KG1 (cell line): Measurements from ENCODE around the gene SLC18A2.
"Not testable (repeated sequence)": the region's sequence is repeated elsewhere in the genome, so short reads cannot be mapped to it uniquely, and the experiment has no call there.

Experiments used
- DNase-seq: peaks from one replicate; lab custom pipeline; 2025; lab: John Stamatoyannopoulos, UW

The SLC18A2 gene

DNA sequence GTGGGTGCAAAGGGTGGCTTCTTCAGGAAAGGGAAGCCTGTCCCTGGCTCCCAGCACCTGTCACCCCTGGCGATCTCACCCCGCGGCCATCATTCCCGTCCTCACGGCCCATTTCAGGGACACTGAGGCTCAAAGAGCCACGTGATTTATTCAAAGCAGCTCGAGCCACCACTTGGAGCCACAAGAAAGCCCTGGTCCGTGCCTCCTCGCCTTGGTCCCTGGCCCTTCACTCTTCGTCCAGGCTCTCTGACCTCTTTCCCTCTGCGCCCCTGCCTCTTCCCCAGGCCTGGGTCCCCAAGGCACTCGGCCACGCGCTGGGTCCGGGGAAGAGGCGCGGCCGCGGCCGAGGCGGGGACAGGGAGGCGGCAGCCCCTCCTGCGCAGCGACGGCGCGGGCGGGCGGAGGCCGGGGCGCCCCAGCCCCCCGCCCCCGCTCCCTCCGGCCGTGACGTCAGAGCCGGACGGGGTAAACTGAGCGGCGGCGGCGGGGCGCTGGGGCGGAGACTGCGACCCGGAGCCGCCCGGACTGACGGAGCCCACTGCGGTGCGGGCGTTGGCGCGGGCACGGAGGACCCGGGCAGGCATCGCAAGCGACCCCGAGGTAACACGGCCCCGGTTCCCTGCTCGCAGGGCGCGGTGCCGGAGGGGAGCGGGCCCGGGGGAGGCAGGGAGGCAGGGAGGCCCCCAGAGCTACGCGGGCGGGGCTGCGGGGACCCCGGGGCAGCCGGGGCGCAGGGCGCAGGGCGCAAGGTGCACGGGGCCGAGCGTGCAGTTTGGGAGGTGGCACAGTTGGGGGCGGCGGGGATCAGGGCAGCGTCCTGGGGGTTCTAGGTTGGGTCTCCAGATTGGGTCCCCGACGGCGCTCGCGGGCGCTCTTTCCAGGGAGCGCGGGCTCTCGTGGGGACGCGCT lies at the start of gene SLC18A2:
SLC18A2 (plus strand) TSS at position 494 of the 909 bp plus-strand sequence. CDS start 580 bp downstream, outside the sequence.
- no peak for DNase-seq

- DNase-seq: no peak
These were observed 43.7 kb upstream of the SLC18A2 start, which contains the start of gene KCNK18 for GRCh38 chr10:117197189-117197588. TSS of gene KCNK18 (plus strand) at chr10:117197489. CDS start at chr10:117197489, 0 bp downstream.

- no peak for DNase-seq
These were observed 42.8 kb upstream of the SLC18A2 start for GRCh38 chr10:117198088-117198487.

GRCh38 chr10:117201826-117202225 lies 39.1 kb upstream of the SLC18A2 start:
- no peak for DNase-seq

DNA sequence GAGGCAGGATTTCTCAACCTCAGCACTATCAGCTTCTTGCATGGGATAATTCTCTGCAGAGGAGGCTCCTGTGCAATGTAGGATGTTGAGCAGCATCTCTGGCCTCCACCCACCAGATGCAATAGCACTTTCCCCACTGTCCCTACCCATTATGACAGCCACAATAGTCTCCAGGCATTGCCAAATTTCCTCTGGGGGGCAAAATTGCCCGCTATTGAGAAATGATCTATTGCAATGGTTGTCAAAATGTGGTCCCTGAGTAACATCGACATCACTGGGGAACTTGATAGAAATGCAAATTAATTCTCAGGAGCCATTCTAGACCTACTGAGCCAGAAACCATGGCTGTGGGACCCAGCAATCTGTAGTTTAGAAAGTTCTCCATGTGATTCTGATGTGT lies 36.6 kb upstream of the SLC18A2 start:
- no peak for DNase-seq

- no peak for DNase-seq
These were observed 28.7 kb upstream of the SLC18A2 start for GRCh38 chr10:117212176-117212575.

DNA sequence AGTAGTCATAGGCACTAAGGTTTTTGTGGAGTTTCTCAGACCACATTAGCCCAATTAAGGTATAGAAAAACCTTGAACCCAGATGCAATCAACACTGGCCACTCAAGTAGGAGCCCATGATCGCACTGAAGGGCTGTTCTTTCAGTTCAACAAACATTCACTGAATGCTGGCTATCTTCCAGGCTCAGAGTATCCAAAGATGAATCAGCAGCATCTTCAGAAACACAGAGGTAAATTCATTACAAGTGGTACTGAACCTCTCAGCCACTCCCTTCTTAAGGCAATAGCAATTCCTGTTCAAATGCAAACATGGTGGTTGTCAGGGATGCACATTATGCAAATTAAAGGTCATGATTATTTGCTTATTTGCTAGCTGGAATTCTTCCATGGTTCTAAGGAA lies 26.5 kb upstream of the SLC18A2 start:
- DNase-seq: no peak

- DNase-seq: no peak
These were observed 25.8 kb upstream of the SLC18A2 start for GRCh38 chr10:117215079-117215478.

DNA sequence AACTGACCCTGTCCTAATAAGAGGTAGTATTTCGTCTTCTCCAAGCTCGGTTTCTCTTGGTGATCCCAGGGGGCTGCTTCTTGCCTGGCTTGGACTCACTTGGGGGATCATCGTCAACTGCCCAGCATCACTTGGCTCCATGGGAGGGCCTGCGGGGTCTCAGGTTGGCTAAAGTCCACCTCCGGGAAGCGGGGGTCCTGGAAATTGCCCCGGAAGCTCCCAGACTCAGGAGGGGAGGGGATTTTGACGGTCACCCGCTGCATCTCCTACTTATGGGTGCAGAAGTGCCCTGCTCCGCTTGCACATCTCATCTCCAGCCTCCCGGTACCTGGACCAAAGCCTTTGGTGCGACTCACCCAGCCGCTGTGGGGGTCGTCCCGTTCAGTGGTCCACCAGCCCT lies 24.9 kb upstream of the SLC18A2 start:
- no peak for DNase-seq

GRCh38 chr10:117216611-117217195 lies 24.2 kb upstream of the SLC18A2 start:
- peak; percentile 38 for DNase-seq

- no peak for DNase-seq
These were observed 23.6 kb upstream of the SLC18A2 start for GRCh38 chr10:117217196-117217761.

DNA sequence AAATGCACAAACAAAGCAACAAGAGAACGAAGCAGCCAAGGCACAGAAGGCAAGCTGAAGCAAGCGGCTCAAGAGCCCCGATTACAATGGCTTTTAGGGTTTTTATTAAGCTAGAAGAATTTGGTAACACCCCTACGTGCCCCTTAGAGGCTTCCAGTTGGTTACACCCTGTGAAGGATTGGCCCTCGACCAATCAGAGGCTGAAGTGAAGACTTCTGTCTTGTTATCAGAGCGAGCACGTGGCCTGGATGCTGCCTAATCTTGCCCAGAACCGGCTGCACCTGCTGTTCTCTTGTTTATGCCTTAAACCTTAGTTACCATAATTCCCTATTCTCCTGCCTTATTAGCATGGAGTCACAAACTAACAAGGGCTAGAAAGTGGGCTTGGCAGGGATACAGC lies 22.3 kb upstream of the SLC18A2 start:
- DNase-seq: no peak

GRCh38 chr10:117221156-117221711 lies 19.7 kb upstream of the SLC18A2 start:
- DNase-seq: no peak

- no peak for DNase-seq
These were observed 18.4 kb upstream of the SLC18A2 start for GRCh38 chr10:117222552-117222951.

GRCh38 chr10:117222976-117223692 lies 17.8 kb upstream of the SLC18A2 start:
- DNase-seq: no peak

DNA sequence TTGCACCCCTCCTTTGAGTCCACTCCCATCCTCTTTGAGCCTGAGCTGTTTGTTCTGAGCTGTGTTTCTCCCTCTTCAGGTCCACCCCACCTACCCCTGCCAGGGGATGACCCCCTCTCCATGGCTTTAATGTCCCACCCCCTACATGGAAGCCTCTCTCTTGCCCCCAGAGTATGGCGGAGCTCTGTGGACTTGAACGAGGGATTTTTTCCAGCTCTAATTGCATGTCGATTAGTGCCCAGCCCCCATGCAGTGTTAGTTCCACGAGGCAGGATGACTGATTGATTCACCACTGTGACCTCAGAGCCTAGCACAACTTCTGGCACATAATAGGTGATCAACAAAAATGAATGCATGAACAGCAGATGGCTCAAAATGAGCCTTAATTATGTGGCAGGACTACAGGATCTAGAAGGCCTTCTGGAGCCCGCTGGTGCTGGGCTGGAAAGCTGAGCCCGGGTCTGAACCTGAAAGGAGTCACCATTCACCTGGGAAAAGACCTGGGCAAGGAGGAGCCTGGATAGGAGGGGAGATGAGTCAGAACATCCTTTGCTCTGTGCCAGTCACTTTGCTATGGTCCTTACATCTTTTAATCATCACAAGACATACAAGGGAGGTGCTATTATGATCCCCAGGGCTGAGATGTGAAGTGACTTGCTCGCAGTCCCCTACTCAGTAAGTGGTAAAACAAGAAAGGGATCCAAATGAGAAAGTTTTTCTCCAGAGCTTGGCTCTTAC lies 17.1 kb upstream of the SLC18A2 start:
- DNase-seq: no peak

GRCh38 chr10:117224881-117225280 lies 16.0 kb upstream of the SLC18A2 start:
- DNase-seq: no peak

DNA sequence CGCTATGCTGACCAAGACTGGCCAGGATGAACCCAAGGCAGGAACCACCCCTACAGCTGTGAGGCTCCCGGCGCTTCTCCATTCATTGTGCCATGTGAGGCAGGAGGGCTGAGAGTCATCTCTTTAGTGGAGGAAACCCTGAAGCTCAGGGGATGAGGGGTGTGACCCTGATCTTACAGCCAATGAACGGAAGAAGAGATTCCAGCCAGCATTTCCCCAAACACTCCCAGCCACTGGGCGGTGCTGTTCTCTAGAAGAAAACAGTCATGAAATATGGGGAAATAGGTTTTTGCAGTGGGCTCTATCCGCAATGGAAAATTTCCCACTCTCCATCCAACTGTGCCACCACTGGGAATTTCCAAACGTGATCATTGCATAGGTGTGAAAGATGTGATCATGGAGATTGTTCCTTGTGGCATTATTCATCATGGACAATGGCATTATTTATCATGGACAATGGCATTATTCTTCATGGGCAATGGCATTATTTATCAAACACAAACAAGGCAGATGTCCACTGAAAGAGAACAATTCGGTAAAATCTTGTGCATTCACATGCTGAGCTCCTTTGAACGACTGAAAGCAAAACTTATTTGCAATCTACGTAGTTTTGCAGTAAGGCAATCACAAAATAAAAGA lies 14.0 kb upstream of the SLC18A2 start:
- DNase-seq: peak; percentile 21

DNA sequence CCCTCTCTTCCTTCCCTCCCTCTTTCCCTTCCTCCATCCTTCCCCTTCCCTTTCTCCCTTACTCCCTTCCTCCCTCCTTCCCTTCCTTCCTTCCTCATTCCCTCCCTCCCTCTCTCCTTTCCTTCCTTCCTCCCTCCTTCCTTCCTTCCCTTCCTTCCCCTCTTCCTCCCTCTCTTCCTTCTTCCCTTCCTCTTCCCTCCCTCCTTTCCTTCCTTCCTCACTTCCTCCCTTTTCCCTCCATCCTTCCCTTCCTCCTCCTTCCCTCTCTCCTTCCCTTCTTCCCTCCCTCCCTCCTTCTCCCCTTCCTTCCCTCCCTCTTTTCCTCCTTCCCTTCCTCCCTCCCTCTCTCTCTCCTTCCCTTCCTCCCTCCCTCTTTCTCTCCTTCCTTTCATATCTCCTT lies 12.7 kb upstream of the SLC18A2 start:
- DNase-seq: no peak

DNA sequence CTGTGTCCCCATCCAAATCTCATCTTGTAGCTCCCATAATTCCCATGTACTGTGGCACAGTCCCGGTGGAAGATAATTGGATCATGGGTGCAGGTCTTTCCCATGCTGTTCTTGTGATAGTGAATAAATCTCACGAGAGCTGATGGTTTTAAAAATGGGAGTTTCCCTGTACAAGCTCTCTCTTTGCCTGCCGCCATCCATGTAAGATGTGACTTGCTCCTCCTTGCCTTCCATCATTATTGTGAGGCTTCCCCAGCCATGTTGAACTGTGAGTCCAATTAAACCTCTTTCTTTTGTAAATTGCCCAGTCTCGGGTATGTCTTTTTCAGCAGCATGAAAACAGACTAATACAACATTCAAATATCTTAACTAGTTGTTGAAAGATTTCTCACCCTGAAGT lies 10.8 kb upstream of the SLC18A2 start:
- DNase-seq: not testable (repeated sequence)
